Adrenal gland (tissue), 12 donors: ENCODE measurements around the gene MFNG. TPM values are rescaled to one million over a fixed set of nuclear protein-coding genes. Genes with fewer than 3 reads are reported as not detected.

Source experiments
- DNase-seq, 7 donors: peaks; one replicate each; pipeline ENCODE4 v3.0.0-alpha.2; 2019 to 2020
- H3K27ac ChIP-seq, 5 donors: fragments of 200-600 bp; sonication (generic) in 4 of 5; 1 replicate in 3 of 5; 2 replicates in 2 of 5; pipeline versions ENCODE4 v1.5.1 to v1.8.0; 2016 to 2020; ENCODE audit warnings: mild to moderate bottlenecking in 1 of 5
- H3K27me3 ChIP-seq: fragments of 200-600 bp; 2 replicates; pipeline ENCODE4 v1.8.0; 2021
- H3K36me3 ChIP-seq, 2 donors: fragments of 200-600 bp; replicated peaks in 1 of 2; 1 replicate in 1 of 2; 2 replicates in 1 of 2; pipeline versions ENCODE4 v1.5.1 to v1.8.0; 2018 to 2022
- H3K4me1 ChIP-seq, 2 donors: fragments of 200-600 bp; replicated peaks in 1 of 2; 1 replicate in 1 of 2; 2 replicates in 1 of 2; pipeline versions ENCODE4 v1.5.1 to v1.8.0; 2018 to 2021
- H3K4me3 ChIP-seq, 4 donors: fragments of 200-600 bp; sonication (generic) in 3 of 4; one replicate each; pipeline ENCODE4 v1.5.1; 2016 to 2018
- H3K9me3 ChIP-seq, 3 donors: fragments of 200-600 bp; sonication (generic) in 1 of 3; replicated peaks in 1 of 3; 1 replicate in 2 of 3; 2 replicates in 1 of 3; pipeline versions ENCODE4 v1.5.1 to v1.8.0; 2016 to 2021
- POLR2A ChIP-seq, 2 donors: fragments of 450-650 bp; IDR thresholded peaks; one replicate each; pipeline ENCODE4 v1.6.1; 2017; ENCODE audit warnings: antibody characterized with exemption in 2 of 2, mild to moderate bottlenecking in 2 of 2, moderate library complexity in 1 of 2
- WGBS, 4 donors: extraction: QIAGEN DNeasy Blood & Tissue Kit in 2 of 4; methylation state at CpG; one replicate each; pipeline versions ENCODE4 v1.1.5 to v1.1.7; 2013 to 2017; 5-methylcytosine and 5-hydroxymethylcytosine counted together
- intact Hi-C, 2 donors: fragments of 100-400 bp; cut with DNase I; formaldehyde crosslinking; loops; one replicate each; pipeline versions ENCODE4 v1.14.1 to v1.15.0; 2022 to 2023
- polyA plus RNA-seq, 3 donors: library from polyadenylated mRNA; stranded (reverse); fragments of 200-250 nt in 2 of 3; fragments of 350-450 nt in 1 of 3; fragmentation: Illumina TruSeq in 1 of 3; extraction: RNeasy Lipid Tissue Mini Kit (QIAGEN cat#74804) in 1 of 3; gene quantifications; one replicate each; pipeline ENCODE4 v1.2.3, GENCODE V29; 2013 to 2014
- total RNA-seq, 9 donors: library from RNA; depleted of rRNA in 4 of 9; stranded (reverse); fragments of >200 nt in 4 of 9; fragments of 120-200 nt in 1 of 9; fragmentation: NEBNext Ultra II Directional in 1 of 9; extraction: Animal tissue kit (Norgen Biotek cat#: 25700) in 1 of 9; gene quantifications; one replicate each; pipeline versions ENCODE4 v1.1.0 to v1.2.4, GENCODE V29; 2013 to 2023
- TF ChIP-seq, protein P1 (sequence below), 6 experiments: fragments of 450-650 bp in 4 of 6; fragments of 200-600 bp in 2 of 6; sonication (generic) in 1 of 6; IDR thresholded peaks; 1 replicate in 5 of 6; 2 replicates in 1 of 6; pipeline versions ENCODE4 v1.5.1 to v1.8.0; 2016 to 2021; ENCODE audit warnings: antibody characterized with exemption in 6 of 6, mild to moderate bottlenecking in 2 of 6, moderate library complexity in 1 of 6
- donor health status: healthy with polysubstance abuse.
- donor health status: Bipolar disorder and iron deficiency.
- donor health status: DM: yes; HTN: yes; CAD: no.
- donor health status: DM: no; HTN: no; CAD: no.
- donor health status: DM: no; HTN: no; CAD: no.
- donor health status: DM: yes; HTN: yes; CAD: no.

Gene MFNG
- total and polyA plus RNA-seq, 12 donors, result 4.0 to 27.6 (median 17.9) TPM

- Histone ChIP-seq H3K4me3 (no peak overlapping the region), H3K4me1 (no peaks in the 10 kb centered on the region), H3K9me3 (no peaks in the 10 kb centered on the region), H3K36me3 (no peaks in the 10 kb centered on the region), H3K27me3 (peaks cover 13% of the 10 kb centered on the region), H3K27ac (no peak overlapping the region)
- DNase-seq, result no peak
- TF ChIP-seq, protein P1, sequence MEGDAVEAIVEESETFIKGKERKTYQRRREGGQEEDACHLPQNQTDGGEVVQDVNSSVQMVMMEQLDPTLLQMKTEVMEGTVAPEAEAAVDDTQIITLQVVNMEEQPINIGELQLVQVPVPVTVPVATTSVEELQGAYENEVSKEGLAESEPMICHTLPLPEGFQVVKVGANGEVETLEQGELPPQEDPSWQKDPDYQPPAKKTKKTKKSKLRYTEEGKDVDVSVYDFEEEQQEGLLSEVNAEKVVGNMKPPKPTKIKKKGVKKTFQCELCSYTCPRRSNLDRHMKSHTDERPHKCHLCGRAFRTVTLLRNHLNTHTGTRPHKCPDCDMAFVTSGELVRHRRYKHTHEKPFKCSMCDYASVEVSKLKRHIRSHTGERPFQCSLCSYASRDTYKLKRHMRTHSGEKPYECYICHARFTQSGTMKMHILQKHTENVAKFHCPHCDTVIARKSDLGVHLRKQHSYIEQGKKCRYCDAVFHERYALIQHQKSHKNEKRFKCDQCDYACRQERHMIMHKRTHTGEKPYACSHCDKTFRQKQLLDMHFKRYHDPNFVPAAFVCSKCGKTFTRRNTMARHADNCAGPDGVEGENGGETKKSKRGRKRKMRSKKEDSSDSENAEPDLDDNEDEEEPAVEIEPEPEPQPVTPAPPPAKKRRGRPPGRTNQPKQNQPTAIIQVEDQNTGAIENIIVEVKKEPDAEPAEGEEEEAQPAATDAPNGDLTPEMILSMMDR (IDR thresholded peaks at IDR 0.05), result no peak
- TF ChIP-seq POLR2A (IDR thresholded peaks at IDR 0.05), result no peak
- intact Hi-C loops, result no loop called here
- 75 to 82% (median 79%) methylated on average over 7 of the region's 7 CpGs for WGBS, 4 donors
Measured at GRCh38 chr22:37443977-37444376, 42.2 kb downstream of the MFNG start.

GRCh38 chr22:37443086-37443485 lies 43.1 kb downstream of the MFNG start:
- H3K4me1 ChIP-seq, result no peaks in the 10 kb centered on the region
- H3K27me3 ChIP-seq, result peaks cover 7% of the 10 kb centered on the region
- H3K9me3 ChIP-seq, result no peaks in the 10 kb centered on the region
- intact Hi-C loops, result no loop called here
- H3K36me3 ChIP-seq, result no peaks in the 10 kb centered on the region
- no peak for DNase-seq
- TF ChIP-seq POLR2A (IDR thresholded peaks at IDR 0.05), result no peak
- TF ChIP-seq, protein P1 (IDR thresholded peaks at IDR 0.05), result no peak
- 82 to 90% (median 86%) methylated on average over 7 of the region's 7 CpGs for WGBS, 4 donors
- no peak overlapping the region for H3K27ac ChIP-seq
- no peak overlapping the region for H3K4me3 ChIP-seq

DNA sequence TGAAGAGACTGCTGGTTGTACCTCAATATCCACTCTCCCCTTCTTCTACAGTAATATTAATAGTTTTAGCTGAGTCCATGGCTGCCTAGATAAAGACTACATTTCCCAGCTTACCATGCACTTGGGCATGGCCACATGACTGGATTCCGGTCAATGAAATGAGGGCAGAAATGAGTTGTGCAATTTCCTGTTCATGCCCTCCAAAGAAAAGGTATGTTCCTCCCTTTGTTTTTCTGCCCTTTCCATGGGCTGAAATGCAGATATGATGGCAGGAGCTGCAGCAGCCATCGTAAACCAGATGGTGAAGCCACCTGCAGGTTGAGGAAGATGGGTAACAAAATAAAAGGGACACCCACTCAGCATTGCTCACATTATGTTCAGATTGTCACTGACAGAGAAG lies 43.6 kb downstream of the MFNG start:
- TF ChIP-seq POLR2A (IDR thresholded peaks at IDR 0.05), result no peak
- TF ChIP-seq, protein P1 (IDR thresholded peaks at IDR 0.05), result no peak
- H3K27me3 ChIP-seq, result peaks cover 7% of the 10 kb centered on the region
- 61 to 75% (median 65%) methylated on average over 2 of the region's 2 CpGs for WGBS, 4 donors
- no peaks in the 10 kb centered on the region for H3K4me1 ChIP-seq
- no peak for DNase-seq
- H3K4me3 ChIP-seq, result no peak overlapping the region
- H3K27ac ChIP-seq, result no peak overlapping the region
- no peaks in the 10 kb centered on the region for H3K9me3 ChIP-seq
- no peaks in the 10 kb centered on the region for H3K36me3 ChIP-seq
- intact Hi-C loops, result no loop called here

- WGBS, 4 donors, result 38 to 62% (median 46%) methylated on average over 8 of the region's 8 CpGs
- no peak for DNase-seq
- Histone ChIP-seq H3K4me3 (no peak overlapping the region), H3K9me3 (no peaks in the 10 kb centered on the region), H3K36me3 (no peaks in the 10 kb centered on the region), H3K4me1 (no peaks in the 10 kb centered on the region), H3K27me3 (peaks cover 4% of the 10 kb centered on the region), H3K27ac (no peak overlapping the region)
- TF ChIP-seq, protein P1 (IDR thresholded peaks at IDR 0.05), result no peak
- no peak for TF ChIP-seq POLR2A (IDR thresholded peaks at IDR 0.05)
- intact Hi-C loops, result no loop called here
Measured at GRCh38 chr22:37442135-37442534, 44.0 kb downstream of the MFNG start.
